ENCODE measurements around the gene DHX15.

DHX15 gene

GRCh38 chr4:24495388-24495787 is 89.0 kb downstream of the DHX15 start:
- H3K4me3 ChIP-seq (ENCODE audit: low read depth, low read length), result no peak overlapping the region

GRCh38 chr4:24489870-24490269 is 94.5 kb downstream of the DHX15 start:
- H3K4me3 ChIP-seq (ENCODE audit: low read depth, low read length), result no peak overlapping the region

DNA sequence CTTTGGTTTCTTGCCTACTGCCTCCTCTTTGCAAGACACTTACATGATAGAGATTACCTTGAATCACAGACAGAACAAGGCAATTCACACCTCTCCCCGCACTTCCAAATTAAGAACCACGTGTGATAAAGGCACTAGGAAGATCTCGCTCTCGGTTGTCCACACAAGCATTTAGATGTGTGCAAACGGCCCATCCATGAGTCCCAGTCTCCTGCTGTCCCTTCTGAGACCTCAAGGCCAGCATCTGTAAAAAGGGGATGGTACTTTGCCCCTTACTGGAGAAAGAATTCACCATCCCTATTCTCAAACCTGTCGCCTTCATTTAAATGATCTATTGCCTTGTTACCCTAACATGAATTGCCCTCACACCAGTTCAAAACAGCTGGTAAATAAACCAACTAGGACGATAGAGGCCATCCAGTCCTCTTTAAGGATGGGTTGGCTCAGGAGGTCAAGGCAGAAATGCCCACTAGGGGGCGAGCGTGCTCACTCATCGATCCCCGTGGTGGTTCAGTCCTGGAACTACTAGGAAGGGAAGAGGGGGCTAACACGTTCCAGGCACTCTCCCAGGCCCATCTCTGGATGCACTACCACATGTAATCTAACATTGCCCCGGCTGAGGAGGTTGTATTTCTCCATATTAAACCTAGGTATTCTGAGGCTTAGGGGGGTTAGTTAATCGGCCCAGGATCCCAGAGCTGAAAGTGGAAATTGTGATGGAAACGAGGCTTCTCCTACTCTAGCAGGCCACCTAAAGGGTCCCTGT is 95.8 kb downstream of the DHX15 start:
- H3K4me3 ChIP-seq (ENCODE audit: low read depth, low read length), result no peak overlapping the region

DNA sequence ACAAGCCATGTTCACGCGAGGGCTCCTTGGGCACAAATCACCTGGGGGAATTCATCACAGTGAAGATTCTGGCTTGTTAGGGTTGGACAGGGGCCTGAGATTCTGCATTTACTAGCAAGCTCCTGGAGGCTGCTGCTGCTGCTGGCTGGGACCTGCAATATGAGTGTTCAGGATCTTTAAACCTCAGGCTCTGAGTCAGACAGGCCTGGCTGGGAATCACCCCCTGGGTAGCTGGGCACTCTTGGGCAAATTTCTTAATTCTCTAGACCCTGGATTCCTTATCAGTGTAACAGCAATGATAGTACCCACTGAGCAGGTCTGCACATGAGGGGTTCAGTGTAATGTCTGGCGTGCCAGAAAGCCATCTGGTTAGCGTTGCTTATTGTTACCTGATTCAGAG is 101.5 kb downstream of the DHX15 start:
- H3K4me3 ChIP-seq (ENCODE audit: low read depth, low read length), result no peak overlapping the region

DNA sequence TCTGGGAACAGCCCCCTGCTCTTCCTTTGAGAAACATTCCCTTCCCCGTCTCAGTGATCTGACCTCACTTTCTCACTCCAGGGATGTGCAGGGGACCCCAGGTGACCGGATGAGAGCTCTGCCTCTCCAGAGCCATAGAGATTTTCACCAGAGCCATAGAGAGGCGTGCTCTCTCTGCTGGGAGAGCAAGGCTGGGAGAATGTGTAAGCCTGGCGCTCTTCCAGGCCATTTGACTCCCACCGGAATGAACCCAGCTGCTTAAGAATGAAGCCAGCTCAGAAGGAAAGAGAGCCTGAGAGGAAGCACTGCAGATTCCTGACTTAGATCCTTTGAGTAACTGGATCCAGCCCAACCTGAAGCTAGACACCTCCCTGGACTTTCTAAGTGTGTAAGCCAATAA is 106.4 kb downstream of the DHX15 start:
- no peak overlapping the region for H3K4me3 ChIP-seq (ENCODE audit: low read depth, low read length)

All from iPS-11a (cell line).